Tibial nerve (tissue), 4 donors: Measurements from ENCODE around the gene SETD1A. TPM values are rescaled to one million over a fixed set of nuclear protein-coding genes. Genes with fewer than 3 reads are reported as not detected.
A peak's percentile ranks its signal among the peaks of the same experiment; 100 is the strongest.

Experiments used
- DNase-seq, 2 donors: peaks; one replicate each; pipeline ENCODE4 v3.0.0-alpha.2; 2019; ENCODE audit warnings: low spot score in 2 of 2
- H3K27ac ChIP-seq, 4 donors: fragments of 200-600 bp; sonication (generic) in 3 of 4; one replicate each; pipeline ENCODE4 v1.5.1; 2017 to 2019; ENCODE audit warnings: mild to moderate bottlenecking in 1 of 4
- H3K27me3 ChIP-seq, 2 donors: fragments of 200-600 bp; sonication (generic) in 1 of 2; one replicate each; pipeline versions ENCODE4 v1.5.1 to v1.6.0; 2017 to 2019
- H3K36me3 ChIP-seq, 3 donors: fragments of 200-600 bp; sonication (generic); one replicate each; pipeline ENCODE4 v1.5.1; 2018 to 2019
- H3K4me1 ChIP-seq, 4 donors: fragments of 200-600 bp; sonication (generic) in 3 of 4; one replicate each; pipeline ENCODE4 v1.5.1; 2017 to 2019
- H3K4me3 ChIP-seq, 4 donors: fragments of 200-600 bp; sonication (generic) in 3 of 4; one replicate each; pipeline ENCODE4 v1.5.1; 2017 to 2019; ENCODE audit warnings: mild to moderate bottlenecking in 1 of 4, moderate library complexity in 1 of 4
- H3K9me3 ChIP-seq, 4 donors: fragments of 200-600 bp; sonication (generic) in 3 of 4; one replicate each; pipeline ENCODE4 v1.5.1; 2017 to 2019
- CTCF ChIP-seq, 5 experiments: fragments of 200-600 bp in 3 of 5; fragments of 450-650 bp in 2 of 5; sonication (generic) in 3 of 5; IDR thresholded peaks; one replicate each; pipeline ENCODE4 v1.5.1; 2016 to 2019; ENCODE audit warnings: antibody characterized with exemption in 5 of 5, mild to moderate bottlenecking in 3 of 5, moderate library complexity in 2 of 5
- EP300 ChIP-seq, 2 donors: sonication (generic); formaldehyde crosslinking; IDR thresholded peaks; one replicate each; pipeline ENCODE4 v1.6.1; 2017; ENCODE audit warnings: antibody characterized with exemption in 2 of 2, mild to moderate bottlenecking in 1 of 2
- POLR2A ChIP-seq, 2 donors: fragments of 450-650 bp; IDR thresholded peaks; one replicate each; pipeline ENCODE4 v1.6.1; 2017; ENCODE audit warnings: antibody characterized with exemption in 2 of 2, mild to moderate bottlenecking in 2 of 2, moderate library complexity in 2 of 2
- WGBS, 2 donors: methylation state at CpG; one replicate each; pipeline ENCODE4 v1.1.5; 2018; 5-methylcytosine and 5-hydroxymethylcytosine counted together
- total RNA-seq, 4 donors: library from RNA; depleted of rRNA; stranded (reverse); fragments of >200 nt; gene quantifications; one replicate each; pipeline ENCODE4 v1.1.0, GENCODE V29; 2016

Gene SETD1A
- total RNA-seq, 4 donors from 2014 or later = 7.9 to 17.1 (median 10.7) TPM

GRCh38 chr16:31023627-31024226, 66.2 kb downstream of the SETD1A start:
- H3K4me3 ChIP-seq = no peak overlapping the region

GRCh38 chr16:31025339-31025738, 67.8 kb downstream of the SETD1A start:
- Histone ChIP-seq H3K4me1 (no peaks in the 10 kb centered on the region), H3K9me3 (no peaks in the 10 kb centered on the region), H3K27ac (no peak overlapping the region), H3K4me3 (no peak overlapping the region), H3K27me3 (no peaks in the 10 kb centered on the region), H3K36me3 (no peaks in the 10 kb centered on the region)
- no peak for DNase-seq
- TF ChIP-seq EP300 (IDR thresholded peaks at IDR 0.05) (no peak), POLR2A (IDR thresholded peaks at IDR 0.05) (no peak), CTCF (IDR thresholded peaks at IDR 0.05) (no peak)
- 77 to 81% methylated on average over 5 of the region's 5 CpGs for WGBS, 2 donors

More at GRCh38 chr16:31023627-31024226, 66.2 kb downstream of the SETD1A start:
- Histone ChIP-seq H3K36me3 (no peaks in the 10 kb centered on the region), H3K27me3 (no peaks in the 10 kb centered on the region), H3K4me1 (no peaks in the 10 kb centered on the region), H3K27ac (no peak overlapping the region), H3K9me3 (no peaks in the 10 kb centered on the region)
- DNase-seq = no peak
- WGBS, 2 donors = 78 to 85% methylated on average over 6 of the region's 6 CpGs
- TF ChIP-seq CTCF (IDR thresholded peaks at IDR 0.05) (no peak), POLR2A (IDR thresholded peaks at IDR 0.05) (no peak)

GRCh38 chr16:31029272-31029671, 71.7 kb downstream of the SETD1A start:
- 69 to 72% methylated on average over 5 of the region's 5 CpGs for WGBS, 2 donors

GRCh38 chr16:31031276-31031675, 73.7 kb downstream of the SETD1A start:
- H3K27ac ChIP-seq = peak overlapping the region in 2 of 4 donors; percentile 99 to 100
- H3K4me3 ChIP-seq = no peak overlapping the region
- H3K36me3 ChIP-seq = peaks cover 0 to 3% (median 0%) of the 10 kb centered on the region in 3 donors
- H3K27me3 ChIP-seq = no peaks in the 10 kb centered on the region
- no peak for TF ChIP-seq POLR2A (IDR thresholded peaks at IDR 0.05)
- no peak for TF ChIP-seq EP300 (IDR thresholded peaks at IDR 0.05)
- no peak for TF ChIP-seq CTCF (IDR thresholded peaks at IDR 0.05)
- 73 to 79% methylated on average over 4 of the region's 4 CpGs for WGBS, 2 donors
- H3K4me1 ChIP-seq = peaks cover 0 to 35% (median 6%) of the 10 kb centered on the region in 4 donors
- no peaks in the 10 kb centered on the region for H3K9me3 ChIP-seq
- DNase-seq = no peak

More at GRCh38 chr16:31029272-31029671, 71.7 kb downstream of the SETD1A start:
- no peak overlapping the region for H3K4me3 ChIP-seq
- DNase-seq = no peak
- no peak overlapping the region for H3K27ac ChIP-seq
- no peaks in the 10 kb centered on the region for H3K27me3 ChIP-seq
- TF ChIP-seq EP300 (IDR thresholded peaks at IDR 0.05) (no peak), CTCF (IDR thresholded peaks at IDR 0.05) (no peak), POLR2A (IDR thresholded peaks at IDR 0.05) (no peak)
- H3K36me3 ChIP-seq = no peaks in the 10 kb centered on the region
- H3K4me1 ChIP-seq = peaks cover 0 to 15% (median 1%) of the 10 kb centered on the region in 4 donors
- no peaks in the 10 kb centered on the region for H3K9me3 ChIP-seq
